AG09319 (cell line): Measurements from ENCODE around the gene MRS2.

ENCODE experiments used
- DNase-seq: peaks from one replicate; pipeline ENCODE4 v3.0.0-alpha.2; 2010; ENCODE audit warnings: low read depth; ENCODE audit errors: extremely low read depth
- TF ChIP-seq, protein P1 (sequence below): IDR thresholded peaks from 2 replicates; pipeline ENCODE4 v1.5.1; 2011; ENCODE audit warnings: low read depth, mild to moderate bottlenecking, inconsistent platforms, low read length, moderate library complexity

MRS2 gene

DNA sequence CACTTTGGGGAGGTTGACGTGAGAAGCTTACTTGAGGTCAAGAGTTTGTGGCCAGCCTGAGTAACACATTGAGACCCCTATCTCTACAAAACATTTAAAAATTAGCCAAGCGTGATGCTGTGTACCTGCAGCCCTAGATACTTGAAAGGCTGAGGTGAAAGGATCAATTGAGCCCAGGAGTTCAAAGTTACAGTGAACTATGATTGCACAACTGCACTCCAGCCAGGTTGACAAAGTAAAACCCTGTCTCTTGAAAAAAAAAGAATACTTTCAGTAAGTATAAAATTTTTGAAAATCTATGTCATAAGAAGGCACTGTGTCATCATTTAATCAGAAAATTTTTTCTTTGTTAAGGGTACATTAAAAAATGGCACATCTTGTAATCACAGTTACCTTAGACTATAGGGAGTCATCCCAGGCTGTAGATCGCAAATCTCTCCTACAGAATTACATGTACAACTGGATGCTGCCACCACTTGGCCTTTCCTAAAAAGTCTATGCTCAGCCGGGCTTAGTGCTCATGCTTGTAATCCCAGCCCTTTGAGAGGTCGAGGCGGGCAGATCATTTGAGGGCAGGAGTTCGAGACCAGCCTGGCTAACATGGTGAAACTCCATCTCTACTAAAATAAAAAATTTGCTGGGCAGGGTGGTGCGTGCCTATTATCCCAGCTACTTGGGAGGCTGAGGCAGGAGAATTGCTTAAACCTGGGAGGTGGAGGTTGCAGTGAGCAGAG, 17.0 kb upstream of the MRS2 start:
- TF ChIP-seq, protein P1, sequence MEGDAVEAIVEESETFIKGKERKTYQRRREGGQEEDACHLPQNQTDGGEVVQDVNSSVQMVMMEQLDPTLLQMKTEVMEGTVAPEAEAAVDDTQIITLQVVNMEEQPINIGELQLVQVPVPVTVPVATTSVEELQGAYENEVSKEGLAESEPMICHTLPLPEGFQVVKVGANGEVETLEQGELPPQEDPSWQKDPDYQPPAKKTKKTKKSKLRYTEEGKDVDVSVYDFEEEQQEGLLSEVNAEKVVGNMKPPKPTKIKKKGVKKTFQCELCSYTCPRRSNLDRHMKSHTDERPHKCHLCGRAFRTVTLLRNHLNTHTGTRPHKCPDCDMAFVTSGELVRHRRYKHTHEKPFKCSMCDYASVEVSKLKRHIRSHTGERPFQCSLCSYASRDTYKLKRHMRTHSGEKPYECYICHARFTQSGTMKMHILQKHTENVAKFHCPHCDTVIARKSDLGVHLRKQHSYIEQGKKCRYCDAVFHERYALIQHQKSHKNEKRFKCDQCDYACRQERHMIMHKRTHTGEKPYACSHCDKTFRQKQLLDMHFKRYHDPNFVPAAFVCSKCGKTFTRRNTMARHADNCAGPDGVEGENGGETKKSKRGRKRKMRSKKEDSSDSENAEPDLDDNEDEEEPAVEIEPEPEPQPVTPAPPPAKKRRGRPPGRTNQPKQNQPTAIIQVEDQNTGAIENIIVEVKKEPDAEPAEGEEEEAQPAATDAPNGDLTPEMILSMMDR, result no peak
- no peak for DNase-seq

DNA sequence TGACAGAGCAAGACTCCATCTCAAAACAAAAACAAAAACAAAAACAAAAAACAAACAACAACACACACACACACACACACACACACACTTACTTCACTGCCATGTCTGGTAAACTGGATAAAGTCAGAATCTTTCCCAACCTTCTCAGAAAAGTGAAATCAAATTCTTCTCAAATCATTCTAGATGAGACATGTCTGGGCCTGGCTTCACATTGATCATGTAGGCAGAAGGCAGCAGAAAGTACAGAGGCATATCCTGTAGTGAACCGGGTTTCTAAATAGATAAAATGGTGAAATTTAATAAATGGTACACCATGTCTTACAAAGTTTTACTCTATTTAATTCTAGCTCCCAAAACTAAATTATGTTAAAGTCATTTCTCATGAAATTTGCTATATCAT, 14.9 kb upstream of the MRS2 start:
- TF ChIP-seq, protein P1, result no peak
- DNase-seq, result no peak

DNA sequence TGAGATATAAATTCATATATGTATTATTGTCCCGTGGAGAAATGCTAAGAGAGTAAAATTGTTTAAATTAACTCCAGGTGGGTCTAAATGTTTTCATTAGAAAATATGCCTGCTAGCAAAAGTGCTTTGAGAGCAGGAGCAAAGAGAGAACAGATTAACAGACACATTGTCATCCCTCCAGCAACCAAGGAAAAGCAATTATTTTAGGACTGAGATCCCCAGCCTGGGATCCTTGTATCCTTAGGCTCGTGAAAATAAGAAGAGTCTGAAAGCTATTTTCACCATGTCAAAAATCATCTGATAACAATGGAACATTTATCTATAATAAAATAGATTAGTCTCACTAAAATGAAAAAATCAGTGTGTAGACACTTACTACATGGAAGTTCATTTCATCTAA, 11.5 kb upstream of the MRS2 start:
- no peak for DNase-seq
- TF ChIP-seq, protein P1, result no peak

DNA sequence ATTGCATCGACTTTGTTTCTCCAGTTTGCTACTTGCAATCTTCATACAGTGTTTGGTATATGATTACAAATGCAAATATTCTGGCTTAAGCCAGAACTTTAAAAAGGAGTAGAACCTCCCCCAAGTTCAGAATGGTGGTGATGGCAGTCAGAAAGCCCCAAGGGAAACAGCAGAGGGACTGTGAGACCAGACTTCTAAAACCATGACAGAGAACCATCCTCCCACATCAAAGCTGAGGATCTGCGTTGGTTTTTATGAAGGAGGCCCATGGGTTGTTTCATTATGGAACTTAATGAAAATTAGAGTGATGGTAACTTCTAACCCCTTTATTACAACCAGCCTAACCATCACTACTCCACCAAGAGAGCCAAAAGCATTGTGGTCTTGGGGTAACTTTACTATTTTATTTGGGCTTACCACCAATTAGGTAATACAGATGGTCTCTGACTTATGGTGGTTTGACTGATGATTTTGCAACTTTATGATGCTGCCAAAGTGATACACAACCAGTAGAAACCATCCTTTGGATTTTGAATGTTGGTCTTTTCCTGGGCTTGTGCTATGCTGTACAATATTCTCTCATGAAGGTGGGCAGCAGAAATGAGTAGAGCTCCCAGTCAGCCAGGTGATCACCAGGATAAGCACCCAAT, 10.9 kb upstream of the MRS2 start:
- no peak for DNase-seq
- TF ChIP-seq, protein P1, result no peak

DNA sequence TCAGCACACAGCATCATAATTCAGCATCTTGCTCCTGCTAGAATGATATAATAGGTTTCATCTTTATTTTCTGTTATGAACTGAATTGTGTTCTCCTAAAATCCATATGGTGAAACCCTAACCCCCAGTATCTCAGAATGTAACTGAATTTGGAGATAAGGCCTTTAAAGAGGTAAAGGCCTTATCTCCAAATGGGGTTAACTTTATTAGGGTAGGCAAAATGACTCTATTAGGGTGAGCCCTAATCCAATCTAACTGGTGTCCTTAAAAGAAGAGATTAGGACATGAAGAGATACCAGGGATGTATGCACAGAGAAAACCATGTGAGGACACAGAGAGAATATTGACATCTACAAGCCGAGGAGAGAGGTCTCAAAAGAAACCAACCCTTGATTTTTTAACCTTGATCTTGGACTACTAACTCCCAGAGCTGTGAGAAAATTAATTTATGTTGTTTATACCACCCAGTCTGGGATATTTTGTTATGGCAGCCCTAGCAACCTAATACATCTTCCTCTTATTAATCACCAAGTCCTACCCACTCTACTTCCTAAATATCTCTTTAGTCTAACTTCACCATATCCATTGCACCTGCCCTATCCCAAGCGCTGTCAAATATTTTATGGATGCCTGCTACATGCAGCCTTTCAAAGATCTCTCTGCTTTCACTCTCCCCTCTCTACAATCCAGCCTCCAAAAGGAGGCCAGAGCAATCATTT, 8.5 kb upstream of the MRS2 start:
- TF ChIP-seq, protein P1, result no peak
- DNase-seq, result no peak

DNA sequence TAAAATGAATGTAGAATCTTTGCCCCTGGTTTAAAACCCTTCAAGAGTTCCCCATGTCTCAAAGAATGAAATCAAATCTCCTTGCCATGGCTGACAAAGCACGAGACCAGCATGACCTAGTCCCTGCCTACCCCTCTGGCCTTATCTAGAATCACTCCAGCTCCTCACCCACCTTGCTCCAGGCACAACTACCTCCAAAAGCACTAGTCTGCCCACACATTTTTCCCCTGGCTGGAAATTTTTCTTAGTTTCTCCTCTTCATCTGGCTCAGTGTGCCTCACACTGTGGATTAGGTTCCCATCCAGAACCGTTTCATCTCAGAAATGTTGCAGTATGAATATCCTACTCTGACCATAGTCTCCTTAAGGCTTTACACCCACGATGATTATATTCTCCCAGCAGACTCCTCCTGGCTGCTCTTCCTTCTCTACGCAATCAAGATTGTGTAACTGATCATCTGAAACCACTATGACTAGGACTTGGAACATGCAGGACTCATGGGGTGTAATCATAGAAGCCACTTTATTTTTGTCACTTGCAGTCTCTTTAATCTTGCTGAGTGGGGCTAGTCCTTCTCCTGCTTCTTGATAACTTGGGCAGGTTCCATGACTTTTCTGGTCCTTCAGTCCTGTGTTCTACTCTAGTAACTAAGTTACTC, 7.8 kb upstream of the MRS2 start:
- DNase-seq, result peak; percentile 56
- TF ChIP-seq, protein P1, result no peak

DNA sequence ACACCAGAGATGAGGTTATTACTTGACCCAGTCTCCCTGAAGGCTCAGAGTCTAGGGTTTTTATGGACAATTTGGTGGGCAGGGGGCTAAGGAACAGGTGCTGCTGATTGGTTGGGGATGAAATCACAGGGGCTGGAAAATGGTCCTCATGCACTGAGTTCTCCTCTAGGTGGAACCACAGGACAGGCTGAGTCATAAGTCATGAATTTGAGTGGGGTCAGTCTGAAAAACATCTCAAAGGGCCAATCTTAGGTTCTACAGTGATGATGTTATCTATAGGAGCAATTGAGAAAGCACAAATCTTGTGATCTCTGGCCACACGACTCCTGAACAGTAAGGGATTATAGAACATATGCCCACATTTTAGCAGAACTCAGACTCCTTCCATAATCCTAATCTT, 5.9 kb upstream of the MRS2 start:
- TF ChIP-seq, protein P1, result no peak
- DNase-seq, result no peak
